Ovary (tissue), 9 donors: ENCODE data around the gene CADPS2. TPM values are rescaled to one million over a fixed set of nuclear protein-coding genes. Genes with fewer than 3 reads are reported as not detected.

Source experiments
- DNase-seq, 5 donors: peaks; one replicate each; pipeline ENCODE4 v3.0.0-alpha.2; 2019 to 2020
- H3K27ac ChIP-seq, 2 donors: fragments of 200-600 bp; one replicate each; pipeline versions ENCODE4 v1.5.1 to v1.8.0; 2019 to 2022
- H3K27me3 ChIP-seq: fragments of 200-600 bp; one replicate; pipeline ENCODE4 v1.8.0; 2022
- H3K36me3 ChIP-seq: fragments of 200-600 bp; sonication (generic); one replicate; pipeline ENCODE4 v1.5.1; 2019
- H3K4me1 ChIP-seq: one replicate; pipeline ENCODE4 v1.8.1; 2013; ENCODE audit warnings: mild to moderate bottlenecking, moderate library complexity; ENCODE audit not compliant: insufficient read depth
- H3K4me3 ChIP-seq: fragments of 200-600 bp; sonication (generic); one replicate; pipeline ENCODE4 v1.5.1; 2017
- H3K9me3 ChIP-seq, 2 donors: fragments of 200-600 bp in 1 of 2; sonication (generic) in 1 of 2; one replicate each; pipeline versions ENCODE4 v1.5.1 to v1.8.1; 2013 to 2019; ENCODE audit warnings: mild to moderate bottlenecking in 1 of 2, moderate library complexity in 1 of 2
- EP300 ChIP-seq: sonication (generic); formaldehyde crosslinking; IDR thresholded peaks from one replicate; pipeline ENCODE4 v1.6.1; 2017; ENCODE audit warnings: antibody characterized with exemption
- POLR2A ChIP-seq: fragments of 450-650 bp; IDR thresholded peaks from one replicate; pipeline ENCODE4 v1.6.1; 2017; ENCODE audit warnings: antibody characterized with exemption, mild to moderate bottlenecking, moderate library complexity
- WGBS, 3 donors: extraction: QIAGEN DNeasy Blood & Tissue Kit in 1 of 3; methylation state at CpG; one replicate each; pipeline versions ENCODE4 v1.1.5 to v1.1.7; 2013 to 2017; 5-methylcytosine and 5-hydroxymethylcytosine counted together
- intact Hi-C, 4 donors: fragments of 100-400 bp; cut with DNase I; formaldehyde crosslinking; loops; one replicate each; pipeline versions ENCODE4 v1.11.0 to v1.15.1; 2022 to 2023
- polyA plus RNA-seq, 2 donors: library from polyadenylated mRNA; stranded (reverse); fragments of 200-250 nt in 1 of 2; fragments of 350-450 nt in 1 of 2; fragmentation: Illumina TruSeq in 1 of 2; extraction: RNeasy Lipid Tissue Mini Kit (QIAGEN cat#74804) in 1 of 2; gene quantifications; one replicate each; pipeline ENCODE4 v1.2.3, GENCODE V29; 2013 to 2014
- small RNA-seq: library from RNA; depleted of rRNA; stranded (forward); fragments of <200 nt; gene quantifications from one replicate; pipeline ENCODE3, GENCODE V24; 2016
- total RNA-seq, 7 donors: library from RNA; depleted of rRNA in 2 of 7; stranded (reverse); fragments of >200 nt in 2 of 7; fragmentation: NEBNext Ultra II Directional in 3 of 7; extraction: Animal tissue kit (Norgen Biotek cat#: 25700) in 3 of 7; gene quantifications; one replicate each; pipeline versions ENCODE4 v1.1.0 to v1.2.4, GENCODE V29; 2016 to 2023
- TF ChIP-seq, protein P1 (sequence below), 3 donors: fragments of 450-650 bp in 2 of 3; fragments of 200-600 bp in 1 of 3; IDR thresholded peaks; one replicate each; pipeline versions ENCODE4 v1.5.1 to v1.8.0; 2016 to 2022; ENCODE audit warnings: antibody characterized with exemption in 3 of 3, mild to moderate bottlenecking in 1 of 3
- donor health status: DM: no; HTN: no; CAD: no; lungs with moderate emphysema.
- donor health status: DM: no; HTN: no; CAD: no.
- donor health status: Bipolar disorder and iron deficiency.
- donor health status: DM: yes; HTN: yes; CAD: no.
- donor health status: DM: no; HTN: no; CAD: no.
- donor health status: DM: yes; HTN: yes; CAD: no.

CADPS2 gene
- total and polyA plus RNA-seq, 9 donors = 10.1 to 26.7 (median 16.6) TPM

DNA sequence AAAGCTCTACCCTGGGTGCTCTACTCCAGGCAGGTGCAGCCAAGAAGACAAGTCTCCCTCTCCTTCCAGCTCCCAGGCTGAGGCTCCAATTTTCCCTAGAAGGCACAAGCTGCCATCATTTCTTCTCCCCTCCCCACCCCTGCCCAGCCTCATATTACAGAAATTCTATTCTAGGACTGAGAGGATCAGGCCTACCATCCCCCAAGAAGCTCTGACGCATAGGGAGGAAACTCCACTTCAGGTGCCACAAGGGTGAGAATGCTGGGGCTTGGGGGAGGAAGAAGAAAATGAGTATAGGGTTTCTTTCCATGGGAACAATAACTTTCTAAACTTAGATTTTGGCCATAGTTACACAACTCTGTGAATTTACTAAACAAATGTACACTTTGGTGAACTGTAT is 617.0 kb downstream of the CADPS2 start:
- DNase-seq = no peak
- TF ChIP-seq POLR2A (no peak), EP300 (no peak)
- TF ChIP-seq, protein P1, sequence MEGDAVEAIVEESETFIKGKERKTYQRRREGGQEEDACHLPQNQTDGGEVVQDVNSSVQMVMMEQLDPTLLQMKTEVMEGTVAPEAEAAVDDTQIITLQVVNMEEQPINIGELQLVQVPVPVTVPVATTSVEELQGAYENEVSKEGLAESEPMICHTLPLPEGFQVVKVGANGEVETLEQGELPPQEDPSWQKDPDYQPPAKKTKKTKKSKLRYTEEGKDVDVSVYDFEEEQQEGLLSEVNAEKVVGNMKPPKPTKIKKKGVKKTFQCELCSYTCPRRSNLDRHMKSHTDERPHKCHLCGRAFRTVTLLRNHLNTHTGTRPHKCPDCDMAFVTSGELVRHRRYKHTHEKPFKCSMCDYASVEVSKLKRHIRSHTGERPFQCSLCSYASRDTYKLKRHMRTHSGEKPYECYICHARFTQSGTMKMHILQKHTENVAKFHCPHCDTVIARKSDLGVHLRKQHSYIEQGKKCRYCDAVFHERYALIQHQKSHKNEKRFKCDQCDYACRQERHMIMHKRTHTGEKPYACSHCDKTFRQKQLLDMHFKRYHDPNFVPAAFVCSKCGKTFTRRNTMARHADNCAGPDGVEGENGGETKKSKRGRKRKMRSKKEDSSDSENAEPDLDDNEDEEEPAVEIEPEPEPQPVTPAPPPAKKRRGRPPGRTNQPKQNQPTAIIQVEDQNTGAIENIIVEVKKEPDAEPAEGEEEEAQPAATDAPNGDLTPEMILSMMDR (IDR thresholded peaks at IDR 0.05) = no peak
- intact Hi-C loops = no loop called here
- Histone ChIP-seq H3K27ac (no peak overlapping the region), H3K4me3 (no peak overlapping the region), H3K4me1 (no peaks in the 10 kb centered on the region), H3K27me3 (no peaks in the 10 kb centered on the region), H3K36me3 (no peaks in the 10 kb centered on the region), H3K9me3 (no peaks in the 10 kb centered on the region)
- 61 to 68% (median 67%) methylated on average over 1 of the region's 1 CpG for WGBS, 3 donors

Small RNA genes lying within 50 kb of the gene (small RNA-seq; reads per million reads assigned to genes)
- gene AC006463.1 = not detected

Other genes starting within 250 kb of the CADPS2 start
- gene RNF133, start 187.3 kb downstream of the CADPS2 start, total RNA-seq = 1 to 10 TPM in 3 of 7 donors, under 1 TPM in 4; 0.30 to 2.3 (median 0.63) TPM
- gene RNF133, start 187.3 kb downstream of the CADPS2 start, polyA plus RNA-seq = under 1 TPM; 0.06 to 0.20 TPM
- 1 to 10 TPM in 2 of 7 donors, under 1 TPM in 5; 0.35 to 2.4 (median 0.72) TPM for gene RNF148, start 183.5 kb downstream of the CADPS2 start, total RNA-seq
- under 1 TPM in 1 of 2 donors, not detected in 1; 0.18 TPM for gene RNF148, start 183.5 kb downstream of the CADPS2 start, polyA plus RNA-seq
- not detected for gene TAS2R16, start 109.2 kb upstream of the CADPS2 start, total RNA-seq
- not detected for gene TAS2R16, start 109.2 kb upstream of the CADPS2 start, polyA plus RNA-seq